Panc1 (cell line): ENCODE data around the gene SHC4.

Experiments used
- CTCF ChIP-seq: fragments of 450-650 bp; IDR thresholded peaks from 2 replicates; pipeline ENCODE4 v1.5.1; 2017; ENCODE audit warnings: mild to moderate bottlenecking
- POLR2AphosphoS5 ChIP-seq: IDR thresholded peaks from 2 replicates; pipeline ENCODE4 v1.6.1; 2012; ENCODE audit warnings: mild to moderate bottlenecking, low read depth, low read length, moderate library complexity
- REST ChIP-seq, 2 experiments: IDR thresholded peaks; 2 replicates each; pipeline ENCODE4 v1.6.1; 2011 to 2012; ENCODE audit warnings: low read depth in 2 of 2, control low read depth in 1 of 2, low read length in 1 of 2, mild to moderate bottlenecking in 1 of 2, moderate library complexity in 1 of 2; ENCODE audit not compliant: insufficient read depth in 1 of 2
- SIN3A ChIP-seq: IDR thresholded peaks from 2 replicates; pipeline ENCODE4 v1.6.1; 2012; ENCODE audit warnings: low read depth, mild to moderate bottlenecking, low read length, moderate library complexity, borderline replicate concordance; ENCODE audit not compliant: insufficient read depth

- TF ChIP-seq CTCF (no peak), POLR2AphosphoS5 (no peak), SIN3A (no peak), REST (IDR thresholded peaks at IDR 0.05; ENCODE audit: insufficient read depth in 1 of 2, low read depth in 2 of 2, low read length in 1 of 2) (no peak)
Measured at GRCh38 chr15:48856942-48857341, 106.8 kb downstream of the SHC4 start.
